Adrenal gland (tissue), 5 donors: ENCODE data around the gene BICD1.

Source experiments
- POLR2A ChIP-seq, 2 donors: fragments of 450-650 bp; IDR thresholded peaks; one replicate each; pipeline ENCODE4 v1.6.1; 2017; ENCODE audit warnings: antibody characterized with exemption in 2 of 2, mild to moderate bottlenecking in 2 of 2, moderate library complexity in 1 of 2
- TF ChIP-seq, protein P1 (sequence below), 6 experiments: fragments of 450-650 bp in 4 of 6; fragments of 200-600 bp in 2 of 6; sonication (generic) in 1 of 6; IDR thresholded peaks; 1 replicate in 5 of 6; 2 replicates in 1 of 6; pipeline versions ENCODE4 v1.5.1 to v1.8.0; 2016 to 2021; ENCODE audit warnings: antibody characterized with exemption in 6 of 6, mild to moderate bottlenecking in 2 of 6, moderate library complexity in 1 of 6
- donor health status: DM: no; HTN: no; CAD: no.

GRCh38 chr12:32402170-32402569 lies 295.5 kb downstream of the BICD1 start:
- TF ChIP-seq, protein P1, sequence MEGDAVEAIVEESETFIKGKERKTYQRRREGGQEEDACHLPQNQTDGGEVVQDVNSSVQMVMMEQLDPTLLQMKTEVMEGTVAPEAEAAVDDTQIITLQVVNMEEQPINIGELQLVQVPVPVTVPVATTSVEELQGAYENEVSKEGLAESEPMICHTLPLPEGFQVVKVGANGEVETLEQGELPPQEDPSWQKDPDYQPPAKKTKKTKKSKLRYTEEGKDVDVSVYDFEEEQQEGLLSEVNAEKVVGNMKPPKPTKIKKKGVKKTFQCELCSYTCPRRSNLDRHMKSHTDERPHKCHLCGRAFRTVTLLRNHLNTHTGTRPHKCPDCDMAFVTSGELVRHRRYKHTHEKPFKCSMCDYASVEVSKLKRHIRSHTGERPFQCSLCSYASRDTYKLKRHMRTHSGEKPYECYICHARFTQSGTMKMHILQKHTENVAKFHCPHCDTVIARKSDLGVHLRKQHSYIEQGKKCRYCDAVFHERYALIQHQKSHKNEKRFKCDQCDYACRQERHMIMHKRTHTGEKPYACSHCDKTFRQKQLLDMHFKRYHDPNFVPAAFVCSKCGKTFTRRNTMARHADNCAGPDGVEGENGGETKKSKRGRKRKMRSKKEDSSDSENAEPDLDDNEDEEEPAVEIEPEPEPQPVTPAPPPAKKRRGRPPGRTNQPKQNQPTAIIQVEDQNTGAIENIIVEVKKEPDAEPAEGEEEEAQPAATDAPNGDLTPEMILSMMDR (IDR thresholded peaks at IDR 0.05): no peak
- TF ChIP-seq POLR2A (IDR thresholded peaks at IDR 0.05): no peak
